ENCODE measurements around the gene BMP2K.
"Not testable (repeated sequence)": the region's sequence is repeated elsewhere in the genome, so short reads cannot be mapped to it uniquely, and the experiment has no call there.

Gene BMP2K

GRCh38 chr4:78864405-78865024 is 88.4 kb downstream of the BMP2K start:
- no peak for DNase-seq (ENCODE audit: low read depth)

GRCh38 chr4:78865451-78865850 is 89.3 kb downstream of the BMP2K start:
- no peak for DNase-seq (ENCODE audit: low read depth)

DNA sequence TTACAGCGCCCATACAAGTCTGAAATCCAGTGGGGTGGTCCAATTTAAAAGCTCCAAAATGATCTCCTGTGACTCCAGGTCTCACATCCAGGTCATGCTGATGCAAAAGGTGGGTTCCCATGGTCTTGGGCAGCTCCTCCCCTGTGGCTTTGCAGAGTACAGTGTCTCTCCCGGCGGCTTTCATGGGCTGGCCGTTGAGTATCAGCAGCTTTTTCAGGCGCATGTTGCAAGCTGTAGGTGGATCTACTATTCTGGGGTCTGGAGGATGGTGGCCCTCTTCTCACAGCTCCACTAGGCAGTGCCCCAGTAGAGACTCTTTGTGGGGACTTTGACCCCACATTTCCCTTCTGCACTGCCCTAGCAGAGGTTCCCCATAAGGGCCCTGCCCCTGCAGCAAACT is 92.6 kb downstream of the BMP2K start:
- DNase-seq (ENCODE audit: low read depth) = not testable (repeated sequence)

- DNase-seq (ENCODE audit: low read depth) = no peak
These were observed 93.9 kb downstream of the BMP2K start for GRCh38 chr4:78870056-78870455.

- no peak for DNase-seq (ENCODE audit: low read depth)
These were observed 100.6 kb downstream of the BMP2K start for GRCh38 chr4:78876568-78877320.

DNA sequence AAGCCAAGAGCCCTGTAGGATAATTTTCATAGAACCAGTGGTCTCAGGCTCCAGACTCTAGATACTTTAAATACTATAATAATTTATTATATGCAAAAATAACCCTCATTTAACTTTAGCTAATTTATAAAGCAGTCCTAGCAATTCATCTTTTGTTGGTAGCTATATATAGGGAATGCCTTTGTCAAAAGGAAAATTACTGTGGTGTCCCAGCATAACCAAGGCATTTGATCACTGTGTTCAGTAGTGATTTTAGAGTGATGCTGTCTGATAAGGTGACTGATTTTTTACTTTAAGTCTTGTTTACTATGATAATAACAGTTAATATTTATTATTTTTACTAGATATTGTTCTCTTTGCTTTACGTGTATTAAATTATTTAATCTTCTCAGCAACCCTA is 101.9 kb downstream of the BMP2K start:
- DNase-seq (ENCODE audit: low read depth) = no peak

GRCh38 chr4:78880874-78881492 is 104.8 kb downstream of the BMP2K start:
- no peak for DNase-seq (ENCODE audit: low read depth)

DNA sequence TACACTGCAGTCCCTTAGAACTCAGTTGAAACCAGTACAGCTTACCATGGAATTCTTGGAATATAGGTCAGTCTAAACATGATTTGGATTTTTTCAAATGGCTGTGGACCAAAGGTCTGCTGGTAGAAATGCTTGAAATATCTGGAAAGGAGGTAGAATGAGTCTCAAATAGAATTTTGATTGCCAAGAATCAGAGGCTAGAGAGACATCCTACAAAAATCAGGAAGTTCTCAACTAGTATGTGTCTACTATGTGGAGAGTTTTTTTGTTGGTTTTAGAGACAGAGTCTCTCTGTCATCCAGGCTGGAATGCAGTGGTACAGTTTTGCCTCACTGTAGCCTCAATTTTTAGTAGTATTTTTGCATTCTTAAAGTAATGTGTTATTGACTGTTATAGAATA is 109.4 kb downstream of the BMP2K start:
- no peak for DNase-seq (ENCODE audit: low read depth)

- DNase-seq (ENCODE audit: low read depth) = no peak
These were observed 113.8 kb downstream of the BMP2K start for GRCh38 chr4:78889955-78890354.

DNA sequence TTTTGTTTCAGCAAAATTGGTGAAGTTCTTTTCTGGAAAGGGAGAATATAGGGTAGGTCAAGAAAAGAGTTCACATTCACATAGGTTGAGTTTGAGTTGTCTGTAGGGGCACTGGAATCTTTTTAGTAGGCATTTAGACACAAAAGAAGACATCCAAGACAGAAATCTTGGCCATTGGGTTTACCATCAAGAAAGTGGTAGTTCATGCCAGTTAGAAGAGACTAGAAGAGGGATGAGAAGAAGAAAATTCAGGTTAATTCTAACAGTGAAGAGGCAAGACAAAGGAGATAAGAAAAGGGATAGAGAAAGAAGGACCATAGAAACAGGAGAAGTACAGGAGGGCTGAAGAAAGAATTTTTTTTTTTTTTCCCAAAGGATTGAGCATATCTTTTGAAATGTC is 123.2 kb downstream of the BMP2K start:
- DNase-seq (ENCODE audit: low read depth) = no peak

GRCh38 chr4:78901882-78902281 is 125.7 kb downstream of the BMP2K start:
- DNase-seq (ENCODE audit: low read depth) = no peak

- no peak for DNase-seq (ENCODE audit: low read depth)
These were observed 126.1 kb downstream of the BMP2K start for GRCh38 chr4:78902298-78902697.

- DNase-seq (ENCODE audit: low read depth) = no peak
These were observed 128.0 kb downstream of the BMP2K start for GRCh38 chr4:78904143-78904542.

DNA sequence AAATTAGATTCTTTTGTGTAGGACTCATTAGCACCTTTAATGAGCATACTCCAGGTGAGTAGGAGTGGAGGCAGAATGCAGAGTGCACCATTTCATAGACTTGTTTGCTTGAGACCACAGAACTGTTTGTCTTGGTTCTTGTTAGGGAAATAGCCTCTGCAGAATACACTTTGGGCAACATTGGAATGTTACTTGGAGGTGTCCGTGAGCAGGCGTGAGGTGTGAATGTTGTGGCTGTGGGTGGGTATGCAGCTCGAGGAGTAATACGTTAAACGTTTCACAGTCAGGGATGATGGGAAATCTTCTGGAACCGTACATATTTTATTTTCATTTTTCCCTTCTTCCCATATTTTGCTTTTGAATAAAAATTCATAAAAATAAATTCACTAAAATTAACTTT is 131.5 kb downstream of the BMP2K start:
- DNase-seq (ENCODE audit: low read depth) = no peak

GRCh38 chr4:78908974-78909373 is 132.8 kb downstream of the BMP2K start:
- not testable (repeated sequence) for DNase-seq (ENCODE audit: low read depth)

GRCh38 chr4:78910612-78911011 is 134.5 kb downstream of the BMP2K start:
- no peak for DNase-seq (ENCODE audit: low read depth)

DNA sequence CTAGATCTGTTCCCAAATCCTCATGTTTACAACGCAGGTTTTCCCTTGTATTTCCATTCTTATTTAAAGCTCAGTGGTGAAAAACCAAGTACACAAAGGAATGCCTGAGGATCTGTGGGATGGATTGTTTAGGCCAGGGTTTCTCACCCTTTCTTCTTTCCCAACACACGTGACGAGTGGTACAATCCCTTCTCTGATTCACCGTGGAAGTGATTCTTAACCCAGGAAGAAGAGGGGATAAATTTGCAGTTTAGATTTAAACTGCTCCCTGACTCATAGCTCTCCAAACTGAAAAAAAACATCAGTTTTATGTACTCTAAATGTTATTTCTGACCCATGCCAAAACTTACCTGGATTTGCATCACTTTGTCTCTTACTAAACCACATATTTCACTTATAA is 146.1 kb downstream of the BMP2K start:
- no peak for DNase-seq (ENCODE audit: low read depth)

DNA sequence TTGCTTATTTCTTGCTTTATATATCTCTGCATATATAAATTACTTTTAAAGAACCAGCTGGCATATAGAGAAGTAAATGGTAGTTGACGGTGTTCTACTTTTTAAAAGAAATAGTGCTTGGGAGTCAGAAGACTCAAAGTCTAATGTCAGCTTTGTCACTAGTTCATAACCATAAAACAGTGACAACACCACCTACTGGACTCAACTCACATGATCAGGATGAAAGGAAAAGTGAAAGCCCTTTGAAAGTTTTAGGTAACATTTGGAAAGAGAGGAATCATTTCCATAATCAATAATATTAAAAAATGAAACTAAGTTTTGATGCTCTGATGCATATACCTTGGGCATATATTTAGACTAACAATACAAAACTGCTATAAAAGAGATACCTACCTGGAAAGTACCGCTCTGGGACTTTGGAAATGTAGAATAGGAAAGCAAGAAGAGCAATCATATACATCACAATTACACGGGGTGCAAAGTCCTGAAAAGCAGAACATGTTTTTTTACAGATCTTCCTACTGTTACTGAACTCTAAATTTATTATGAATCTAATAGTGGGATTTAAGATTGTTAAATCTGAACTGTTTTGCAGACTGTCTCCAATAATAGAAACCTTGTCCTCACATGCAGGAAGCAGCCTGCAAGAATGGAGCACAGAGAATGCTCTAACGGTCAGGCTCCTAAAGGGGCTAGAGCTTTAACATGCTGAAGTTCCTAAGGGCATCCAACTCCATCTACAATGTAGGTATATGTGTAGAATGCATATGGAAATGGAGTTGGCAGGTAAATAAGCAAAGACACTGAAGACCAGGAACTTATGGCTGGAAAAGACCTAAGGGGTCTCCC is 147.5 kb downstream of the BMP2K start:
- DNase-seq (ENCODE audit: low read depth) = no peak

DNA sequence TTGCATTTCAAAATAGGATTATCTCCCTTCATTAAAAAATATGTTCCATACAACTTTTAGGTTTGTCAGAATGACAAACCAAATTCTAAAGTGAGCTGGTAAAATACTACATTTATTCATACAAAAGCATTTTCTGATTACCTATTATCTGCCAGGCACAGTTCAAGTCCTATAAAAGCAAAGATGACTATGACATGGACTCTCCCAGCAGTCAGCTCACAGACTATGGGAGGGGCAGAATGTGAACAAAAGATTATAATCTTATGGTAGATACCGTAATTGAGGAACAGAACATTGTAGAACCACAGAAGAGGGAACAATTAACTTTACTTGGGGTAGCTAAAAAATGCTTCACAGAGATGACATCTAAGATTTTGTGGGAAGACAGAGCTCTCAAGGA is 150.7 kb downstream of the BMP2K start:
- DNase-seq (ENCODE audit: low read depth) = no peak

DNA sequence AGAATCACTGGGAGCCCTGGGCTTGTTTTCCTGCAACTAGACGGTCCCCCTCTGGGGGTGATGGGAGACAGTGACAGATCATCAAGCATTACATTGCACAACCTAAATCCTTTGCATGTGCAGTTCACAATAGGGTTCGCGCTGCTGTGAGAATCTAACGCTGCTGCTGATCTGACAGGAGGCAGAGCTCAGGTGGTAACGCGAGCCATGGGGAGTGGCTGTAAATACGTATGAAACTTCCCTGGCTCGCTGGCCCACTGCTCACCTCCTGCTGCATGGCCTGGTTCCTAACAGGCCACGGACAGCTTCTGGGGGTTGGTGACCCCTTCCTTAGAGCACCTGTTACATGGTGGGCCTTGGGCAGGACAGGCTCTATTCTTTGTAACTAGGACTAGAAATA is 152.7 kb downstream of the BMP2K start:
- DNase-seq (ENCODE audit: low read depth) = no peak

- no peak for DNase-seq (ENCODE audit: low read depth)
These were observed 154.0 kb downstream of the BMP2K start for GRCh38 chr4:78930016-78930629.

DNA sequence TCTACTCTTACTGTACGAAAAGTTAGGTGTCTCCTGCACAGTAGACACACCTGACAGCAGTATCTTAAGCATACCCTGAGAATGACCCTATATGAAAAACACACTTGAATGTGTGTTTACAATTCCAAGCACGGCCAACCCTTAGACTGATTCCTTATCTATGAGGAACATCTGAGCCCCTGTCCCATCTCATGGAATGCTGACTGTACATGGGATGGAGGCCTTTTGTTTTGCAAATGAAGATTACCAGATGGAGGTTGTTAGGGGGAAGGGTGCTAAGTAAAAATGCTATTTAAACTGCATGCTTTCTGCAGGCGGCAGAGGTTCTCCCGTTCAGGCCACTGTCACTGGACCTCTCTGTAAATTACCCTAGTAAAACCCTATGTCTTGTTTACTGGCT is 160.8 kb downstream of the BMP2K start:
- DNase-seq (ENCODE audit: low read depth) = no peak

Measured in activated gamma-delta T cell treated with anti-CD3 and anti-CD28 coated beads, Interleukin-2, amount 50 U/mL, for 16 hours (primary cell).